GM23338 (cell line): ENCODE data around the gene SRSF3. TPM values are rescaled to one million over a fixed set of nuclear protein-coding genes. Genes with fewer than 3 reads are reported as not detected.

Source experiments
- ATAC-seq: fragments of 200-7000 bp; cut with Tn5 transposase; 3 replicates; pipeline ENCODE4 v1.9.1; 2020
- DNase-seq: peaks from one replicate; pipeline ENCODE4 v3.0.0-alpha.2; 2015; ENCODE audit warnings: low spot score
- H2AFZ ChIP-seq: fragments of 200-600 bp; sonication (generic); 2 replicates; pipeline ENCODE4 v1.8.0; 2016; ENCODE audit warnings: antibody characterized with exemption, mild to moderate bottlenecking, moderate library complexity
- H3F3A ChIP-seq: fragments of 200-600 bp; sonication (generic); replicated peaks from 2 replicates; pipeline ENCODE4 v1.8.0; 2017; ENCODE audit warnings: antibody characterized with exemption, mixed run types, low read depth
- H3K27ac ChIP-seq: fragments of 200-600 bp; sonication (generic); 2 replicates; pipeline ENCODE4 v1.6.1; 2016; ENCODE audit warnings: low read depth
- H3K27me3 ChIP-seq: fragments of 200-600 bp; sonication (generic); 2 replicates; pipeline ENCODE4 v1.8.0; 2016; ENCODE audit warnings: mild to moderate bottlenecking, mixed run types, moderate library complexity; ENCODE audit not compliant: insufficient read depth
- H3K36me3 ChIP-seq: fragments of 200-600 bp; sonication (generic); 2 replicates; pipeline ENCODE4 v1.8.0; 2016; ENCODE audit warnings: mild to moderate bottlenecking; ENCODE audit not compliant: insufficient read depth
- H3K4me1 ChIP-seq: fragments of 200-600 bp; sonication (generic); 2 replicates; pipeline ENCODE4 v1.8.0; 2016; ENCODE audit warnings: mild to moderate bottlenecking, moderate library complexity; ENCODE audit not compliant: insufficient read depth
- H3K4me2 ChIP-seq: fragments of 200-600 bp; sonication (generic); 2 replicates; pipeline ENCODE4 v1.7.1; 2017; ENCODE audit warnings: mixed run types
- H3K4me3 ChIP-seq: fragments of 200-600 bp; sonication (generic); 2 replicates; pipeline ENCODE4 v1.6.1; 2016; ENCODE audit warnings: mixed run types
- H3K79me2 ChIP-seq: fragments of 200-600 bp; sonication (generic); replicated peaks from 2 replicates; pipeline ENCODE4 v1.8.0; 2017; ENCODE audit warnings: mild to moderate bottlenecking; ENCODE audit not compliant: insufficient read depth
- H3K9me2 ChIP-seq: fragments of 200-600 bp; sonication (generic); 2 replicates; pipeline ENCODE4 v1.8.0; 2017; ENCODE audit not compliant: insufficient read depth
- H4K20me1 ChIP-seq: fragments of 200-600 bp; sonication (generic); replicated peaks from 2 replicates; pipeline ENCODE4 v1.8.0; 2017; ENCODE audit warnings: mild to moderate bottlenecking; ENCODE audit not compliant: insufficient read depth
- H3K27ac Mint-ChIP-seq: 2 replicates; pipeline ENCODE4 v1.8.0; 2020; ENCODE audit warnings: inconsistent platforms, mild to moderate bottlenecking, moderate library complexity, mixed read lengths
- H3K27me3 Mint-ChIP-seq: 3 replicates; pipeline ENCODE4 v1.8.0; 2022; ENCODE audit warnings: low read depth, mild to moderate bottlenecking, moderate library complexity, mixed read lengths, inconsistent platforms; ENCODE audit not compliant: insufficient read depth, poor library complexity
- H3K36me3 Mint-ChIP-seq: 3 replicates; pipeline ENCODE4 v1.8.0; 2021; ENCODE audit warnings: low read depth, mild to moderate bottlenecking, inconsistent platforms, moderate library complexity, mixed read lengths
- H3K4me1 Mint-ChIP-seq: 3 replicates; pipeline ENCODE4 v1.8.0; 2020; ENCODE audit warnings: mild to moderate bottlenecking, inconsistent platforms, mixed read lengths
- H3K4me3 Mint-ChIP-seq: 3 replicates; pipeline ENCODE4 v1.8.0; 2021; ENCODE audit warnings: moderate library complexity, mild to moderate bottlenecking, inconsistent platforms, mixed read lengths
- H3K9me3 Mint-ChIP-seq: 3 replicates; pipeline ENCODE4 v1.8.0; 2020; ENCODE audit warnings: moderate library complexity, mild to moderate bottlenecking, inconsistent platforms, mixed read lengths
- CREB1 ChIP-seq: fragments of 250-450 bp; sonication (Bioruptor Pico); IDR thresholded peaks from 2 replicates; pipeline ENCODE4 v1.5.0; 2020; ENCODE audit warnings: low read depth, mild to moderate bottlenecking, moderate library complexity
- EZH2phosphoT487 ChIP-seq: fragments of 200-600 bp; sonication (generic); IDR thresholded peaks from one replicate; pipeline ENCODE4 v1.8.1; 2018; ENCODE audit warnings: antibody characterized with exemption; ENCODE audit not compliant: unreplicated experiment
- JUNB ChIP-seq: IDR thresholded peaks from one replicate; pipeline ENCODE4 v1.6.1; 2016; ENCODE audit warnings: antibody characterized with exemption; ENCODE audit not compliant: unreplicated experiment
- NANOG ChIP-seq: IDR thresholded peaks from 2 replicates; pipeline ENCODE4 v1.6.1; 2016; ENCODE audit warnings: antibody characterized with exemption, borderline replicate concordance
- POLR2AphosphoS5 ChIP-seq: IDR thresholded peaks from 2 replicates; pipeline ENCODE4 v1.6.1; 2016; ENCODE audit warnings: antibody characterized with exemption, low read depth
- REST ChIP-seq: IDR thresholded peaks from one replicate; pipeline ENCODE4 v1.6.1; 2018; ENCODE audit warnings: antibody characterized with exemption; ENCODE audit not compliant: unreplicated experiment
- STAT1 ChIP-seq: IDR thresholded peaks from one replicate; pipeline ENCODE4 v1.6.1; 2016; ENCODE audit warnings: antibody characterized with exemption; ENCODE audit not compliant: unreplicated experiment
- ZNF114 ChIP-seq: fragments of 250-450 bp; sonication (Bioruptor Pico); IDR thresholded peaks from 2 replicates; pipeline ENCODE4 v1.5.0; 2020; ENCODE audit warnings: mild to moderate bottlenecking, moderate library complexity
- ZNF331 ChIP-seq: fragments of 250-450 bp; sonication (Bioruptor Pico); IDR thresholded peaks from 2 replicates; pipeline ENCODE4 v1.5.0; 2020; ENCODE audit warnings: low read depth, mild to moderate bottlenecking, moderate library complexity
- polyA plus RNA-seq: library from polyadenylated mRNA; unstranded; fragments of >200 nt; fragmentation: Nextera tagmentation; extraction: Ambion mirVana; gene quantifications from 2 replicates; pipeline ENCODE4 v1.2.1, GENCODE V29; 2016
- total RNA-seq: library from RNA; depleted of rRNA; stranded (reverse); fragments of >200 nt; shearing (Covaris generic); gene quantifications from 2 replicates; pipeline ENCODE4 v1.2.3, GENCODE V29; 2014
- TF ChIP-seq, protein P1 (sequence below), 2 experiments: fragments of 200-600 bp in 1 of 2; sonication (generic) in 1 of 2; conservative IDR thresholded peaks; 2 replicates each; pipeline versions ENCODE4 v1.5.1 to v1.6.1; 2016 to 2017; ENCODE audit warnings: antibody characterized with exemption in 2 of 2, low read depth in 2 of 2, mild to moderate bottlenecking in 2 of 2, moderate library complexity in 1 of 2
- TF ChIP-seq, protein P2 (sequence below): IDR thresholded peaks from 2 replicates; pipeline ENCODE4 v1.6.1; 2016; ENCODE audit warnings: antibody characterized with exemption

SRSF3 gene
- total and polyA plus RNA-seq, 2 experiments from 2014 or later: 436 to 655 TPM

DNA sequence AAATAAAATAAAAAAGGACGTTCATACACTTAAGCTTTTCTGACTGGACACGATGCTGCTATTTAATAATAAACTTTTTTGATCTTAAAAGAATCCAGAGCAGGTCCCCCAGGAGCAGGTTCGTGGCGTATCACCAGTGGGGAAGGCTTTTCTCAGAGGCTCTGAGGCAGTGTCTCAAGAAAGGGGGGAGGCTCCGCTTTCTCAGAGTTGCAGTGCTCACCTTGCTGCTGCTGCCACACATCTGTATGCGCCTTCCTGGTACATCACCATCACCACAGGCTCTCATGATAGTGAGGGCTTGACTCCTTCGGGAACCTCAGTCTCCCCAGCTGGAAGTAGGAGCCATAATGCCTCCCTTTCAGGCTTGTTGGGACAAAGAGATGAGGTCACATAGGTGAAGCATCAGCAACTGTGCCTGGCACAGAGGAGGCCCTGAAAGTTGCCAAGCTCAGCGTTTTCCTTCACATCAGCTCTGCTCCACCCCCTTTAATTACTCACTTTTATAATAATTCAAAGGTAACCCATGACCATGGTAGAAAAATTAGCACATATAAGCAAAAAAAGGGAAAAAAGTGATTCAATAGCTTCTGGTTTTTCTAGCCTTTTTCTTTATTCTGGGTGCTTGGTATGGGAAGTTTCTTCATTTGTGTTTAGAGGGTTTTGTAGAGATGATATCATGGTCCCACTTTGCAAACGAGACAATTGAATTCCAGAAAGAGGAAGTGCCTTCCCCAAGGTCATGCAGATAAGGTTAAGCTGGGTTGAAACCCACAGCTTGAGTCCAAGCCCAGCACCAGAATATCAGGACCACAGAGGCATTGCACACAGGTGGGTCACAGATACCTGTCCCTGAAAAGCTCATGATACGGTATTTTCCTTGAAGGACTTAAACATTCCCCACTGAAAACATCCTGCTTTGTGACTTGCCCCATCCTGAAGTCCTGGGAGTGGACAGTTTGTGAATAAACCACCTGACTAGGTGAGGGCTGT lies 24.5 kb downstream of the SRSF3 start:
- DNase-seq: no peak
- Histone ChIP-seq H3K27ac (no peak overlapping the region), H4K20me1 (no peaks in the 10 kb centered on the region; the same call in 1 of the 2 replicates), H3F3A (0 out of 2 replicates have a peak, but pooled peaks cover 2% of the 10 kb centered on the region), H3K9me2 (no peaks in the 10 kb centered on the region), H3K27me3 (no peaks in the 10 kb centered on the region), H3K4me3 (no peak overlapping the region), H3K79me2 (no peaks in the 10 kb centered on the region), H3K36me3 (no peaks in the 10 kb centered on the region), H3K4me2 (no peak overlapping the region), H2AFZ (no peak overlapping the region), H3K4me1 (no peaks in the 10 kb centered on the region; the same call in 1 of the 2 replicates)
- H3K27ac Mint-ChIP-seq: no peak overlapping the region
- ATAC-seq: no peak
- TF ChIP-seq POLR2AphosphoS5: no peak
- no peak for TF ChIP-seq JUNB
- TF ChIP-seq, protein P1, sequence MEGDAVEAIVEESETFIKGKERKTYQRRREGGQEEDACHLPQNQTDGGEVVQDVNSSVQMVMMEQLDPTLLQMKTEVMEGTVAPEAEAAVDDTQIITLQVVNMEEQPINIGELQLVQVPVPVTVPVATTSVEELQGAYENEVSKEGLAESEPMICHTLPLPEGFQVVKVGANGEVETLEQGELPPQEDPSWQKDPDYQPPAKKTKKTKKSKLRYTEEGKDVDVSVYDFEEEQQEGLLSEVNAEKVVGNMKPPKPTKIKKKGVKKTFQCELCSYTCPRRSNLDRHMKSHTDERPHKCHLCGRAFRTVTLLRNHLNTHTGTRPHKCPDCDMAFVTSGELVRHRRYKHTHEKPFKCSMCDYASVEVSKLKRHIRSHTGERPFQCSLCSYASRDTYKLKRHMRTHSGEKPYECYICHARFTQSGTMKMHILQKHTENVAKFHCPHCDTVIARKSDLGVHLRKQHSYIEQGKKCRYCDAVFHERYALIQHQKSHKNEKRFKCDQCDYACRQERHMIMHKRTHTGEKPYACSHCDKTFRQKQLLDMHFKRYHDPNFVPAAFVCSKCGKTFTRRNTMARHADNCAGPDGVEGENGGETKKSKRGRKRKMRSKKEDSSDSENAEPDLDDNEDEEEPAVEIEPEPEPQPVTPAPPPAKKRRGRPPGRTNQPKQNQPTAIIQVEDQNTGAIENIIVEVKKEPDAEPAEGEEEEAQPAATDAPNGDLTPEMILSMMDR (conservative IDR thresholded peaks at IDR 0.05; ENCODE audit: low read depth in 2 of 2): no peak
- no peak for TF ChIP-seq CREB1
- TF ChIP-seq, protein P2, sequence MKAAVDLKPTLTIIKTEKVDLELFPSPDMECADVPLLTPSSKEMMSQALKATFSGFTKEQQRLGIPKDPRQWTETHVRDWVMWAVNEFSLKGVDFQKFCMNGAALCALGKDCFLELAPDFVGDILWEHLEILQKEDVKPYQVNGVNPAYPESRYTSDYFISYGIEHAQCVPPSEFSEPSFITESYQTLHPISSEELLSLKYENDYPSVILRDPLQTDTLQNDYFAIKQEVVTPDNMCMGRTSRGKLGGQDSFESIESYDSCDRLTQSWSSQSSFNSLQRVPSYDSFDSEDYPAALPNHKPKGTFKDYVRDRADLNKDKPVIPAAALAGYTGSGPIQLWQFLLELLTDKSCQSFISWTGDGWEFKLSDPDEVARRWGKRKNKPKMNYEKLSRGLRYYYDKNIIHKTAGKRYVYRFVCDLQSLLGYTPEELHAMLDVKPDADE: no peak
- no peak for TF ChIP-seq ZNF114
- no peak for TF ChIP-seq REST
- TF ChIP-seq ZNF331 (CRISPR knock-in tag): no peak
- TF ChIP-seq STAT1: no peak
- no peak for TF ChIP-seq NANOG
- no peak for TF ChIP-seq EZH2phosphoT487
- H3K4me1 Mint-ChIP-seq: peaks cover 4% of the 10 kb centered on the region; the same call in 2 of the 3 replicates
- H3K36me3 Mint-ChIP-seq: no peaks in the 10 kb centered on the region
- no peak overlapping the region for H3K4me3 Mint-ChIP-seq
- H3K27me3 Mint-ChIP-seq: peaks cover 4% of the 10 kb centered on the region
- H3K9me3 Mint-ChIP-seq: no peaks in the 10 kb centered on the region
